Measurements from ENCODE around the gene TFPI2.

DNA sequence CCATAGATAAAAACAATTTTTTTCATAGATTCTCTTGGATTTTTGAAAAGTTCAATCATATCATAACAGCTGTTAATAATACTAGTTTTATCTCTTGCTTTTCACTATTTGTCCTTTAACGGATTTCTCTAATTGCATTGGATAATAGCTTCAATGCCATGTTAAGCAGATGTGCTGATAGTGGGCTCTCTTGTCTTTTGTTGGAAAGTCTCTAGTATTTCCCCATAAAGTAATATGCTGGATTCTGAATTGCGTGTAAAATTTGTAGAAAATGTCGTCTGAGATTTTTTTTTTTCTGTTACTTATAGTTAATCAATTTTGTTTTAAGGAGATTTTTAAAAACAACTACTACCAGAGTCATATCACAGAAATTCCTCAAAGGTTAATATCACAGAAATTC lies 53.3 kb downstream of the TFPI2 start:
- TF ChIP-seq, protein P1, sequence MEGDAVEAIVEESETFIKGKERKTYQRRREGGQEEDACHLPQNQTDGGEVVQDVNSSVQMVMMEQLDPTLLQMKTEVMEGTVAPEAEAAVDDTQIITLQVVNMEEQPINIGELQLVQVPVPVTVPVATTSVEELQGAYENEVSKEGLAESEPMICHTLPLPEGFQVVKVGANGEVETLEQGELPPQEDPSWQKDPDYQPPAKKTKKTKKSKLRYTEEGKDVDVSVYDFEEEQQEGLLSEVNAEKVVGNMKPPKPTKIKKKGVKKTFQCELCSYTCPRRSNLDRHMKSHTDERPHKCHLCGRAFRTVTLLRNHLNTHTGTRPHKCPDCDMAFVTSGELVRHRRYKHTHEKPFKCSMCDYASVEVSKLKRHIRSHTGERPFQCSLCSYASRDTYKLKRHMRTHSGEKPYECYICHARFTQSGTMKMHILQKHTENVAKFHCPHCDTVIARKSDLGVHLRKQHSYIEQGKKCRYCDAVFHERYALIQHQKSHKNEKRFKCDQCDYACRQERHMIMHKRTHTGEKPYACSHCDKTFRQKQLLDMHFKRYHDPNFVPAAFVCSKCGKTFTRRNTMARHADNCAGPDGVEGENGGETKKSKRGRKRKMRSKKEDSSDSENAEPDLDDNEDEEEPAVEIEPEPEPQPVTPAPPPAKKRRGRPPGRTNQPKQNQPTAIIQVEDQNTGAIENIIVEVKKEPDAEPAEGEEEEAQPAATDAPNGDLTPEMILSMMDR (conservative IDR thresholded peaks at IDR 0.05; ENCODE audit: low read length): no peak
- TF ChIP-seq EZH2phosphoT487 (IDR thresholded peaks at IDR 0.05; ENCODE audit: borderline replicate concordance, low read depth, low read length): no peak

Data from OCI-LY7 (cell line).